IPS-NIHi7 (cell line): ENCODE measurements around the gene ADD3.
A peak's percentile ranks its signal among the peaks of the same experiment; 100 is the strongest.
"Not testable (repeated sequence)": the region's sequence is repeated elsewhere in the genome, so short reads cannot be mapped to it uniquely, and the experiment has no call there.

Source experiments
- DNase-seq: peaks from one replicate; pipeline ENCODE4 v3.0.0; 2012; ENCODE audit warnings: mixed read lengths; ENCODE audit errors: extremely low spot score

ADD3 gene

DNA sequence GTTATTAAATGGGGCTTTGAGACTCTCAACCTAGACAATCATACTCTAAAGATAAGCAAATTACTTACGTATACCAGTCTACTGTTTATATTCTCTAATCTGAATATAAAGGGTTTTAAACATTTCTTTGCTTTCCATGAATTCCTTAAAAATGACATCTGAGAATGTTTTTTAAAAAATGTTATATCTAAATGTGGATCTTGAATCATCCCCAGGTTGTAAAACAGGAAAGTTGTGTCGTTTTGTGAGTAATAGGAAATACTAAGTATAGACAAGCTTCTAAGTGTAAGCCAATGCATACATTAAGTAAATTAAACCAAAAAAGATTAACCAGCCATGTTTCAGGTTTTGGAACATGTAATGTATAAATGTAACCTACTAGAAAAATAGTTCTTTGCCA, 26.8 kb downstream of the ADD3 start:
- no peak for DNase-seq

DNA sequence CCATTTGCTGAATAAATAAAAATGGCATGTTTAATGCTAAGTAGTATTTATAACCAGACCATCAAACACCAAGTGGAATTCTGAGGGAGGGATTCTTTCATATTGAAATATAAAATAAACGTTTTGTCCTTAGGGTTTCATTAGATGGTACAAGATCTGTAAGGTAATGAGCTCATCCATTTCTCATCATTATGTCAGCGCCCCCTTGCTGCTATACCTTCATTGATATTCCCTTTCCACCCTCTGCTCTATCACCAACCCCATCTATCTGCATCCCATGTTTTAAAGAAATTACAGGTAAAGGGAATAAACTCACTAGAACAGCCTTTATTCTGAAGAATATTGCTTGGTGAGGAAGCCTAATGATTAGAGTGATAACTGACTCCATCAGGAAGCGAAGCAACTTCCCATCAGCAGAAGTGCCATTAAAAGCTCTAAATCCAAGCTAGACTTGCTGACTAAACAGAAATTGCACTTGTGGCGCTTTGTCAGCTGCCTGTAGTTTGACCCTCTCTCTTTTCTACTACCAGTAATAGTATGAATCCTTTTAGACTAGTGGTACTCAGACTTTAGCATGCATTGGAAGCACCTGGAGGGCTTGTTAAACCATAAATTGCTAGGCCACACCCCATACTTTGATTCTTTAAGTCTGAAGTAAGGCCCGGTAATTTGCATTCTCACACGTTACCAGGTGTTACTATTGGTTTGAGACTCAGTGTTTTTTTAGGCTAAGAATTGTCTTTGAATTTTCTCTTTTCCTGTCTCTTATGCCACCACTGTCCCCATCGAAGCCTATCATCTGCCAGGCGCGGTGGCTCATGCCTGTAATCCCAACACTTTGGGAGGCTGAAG, 27.5 kb downstream of the ADD3 start:
- DNase-seq, result no peak

DNA sequence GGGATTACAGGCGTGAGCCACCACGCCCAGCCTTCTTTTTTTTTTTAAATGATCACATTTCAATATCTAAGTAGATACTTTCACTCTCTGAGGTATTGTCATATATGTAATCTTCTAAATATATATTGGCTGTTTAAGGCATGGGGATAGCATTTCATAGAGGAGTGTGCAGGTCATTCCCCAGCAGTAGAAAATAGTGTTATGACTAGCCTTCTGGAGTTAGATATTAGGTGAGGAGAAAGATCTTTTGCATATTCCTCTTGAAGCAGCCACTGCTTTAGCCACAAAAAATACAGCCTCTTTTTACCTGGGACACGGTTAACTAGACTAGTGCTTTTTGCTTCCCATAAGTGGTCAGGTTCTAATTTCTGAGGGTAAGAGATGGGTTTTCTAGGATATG, 28.9 kb downstream of the ADD3 start:
- no peak for DNase-seq

DNA sequence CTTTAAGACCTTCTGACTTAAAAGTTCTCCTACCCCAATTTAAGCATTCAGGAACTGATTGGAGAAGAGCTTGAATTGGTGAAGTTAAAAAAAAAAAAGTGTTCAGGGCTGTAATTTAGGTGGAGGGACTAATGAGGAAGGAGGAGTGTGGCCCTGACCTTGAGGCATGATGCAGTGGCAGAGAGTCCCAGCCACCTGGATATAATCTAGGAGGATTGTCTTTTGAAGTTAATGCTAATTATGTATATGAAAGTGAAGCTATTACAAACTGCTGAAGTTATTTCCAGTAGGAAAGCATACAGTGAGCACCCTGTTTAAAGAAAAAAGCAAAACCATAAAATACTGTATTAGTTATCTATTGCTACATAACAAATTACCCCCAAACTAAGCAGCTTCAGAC, 31.5 kb downstream of the ADD3 start:
- DNase-seq, result no peak

- DNase-seq, result no peak
These were observed 32.3 kb downstream of the ADD3 start for GRCh38 chr10:110040108-110040507.

DNA sequence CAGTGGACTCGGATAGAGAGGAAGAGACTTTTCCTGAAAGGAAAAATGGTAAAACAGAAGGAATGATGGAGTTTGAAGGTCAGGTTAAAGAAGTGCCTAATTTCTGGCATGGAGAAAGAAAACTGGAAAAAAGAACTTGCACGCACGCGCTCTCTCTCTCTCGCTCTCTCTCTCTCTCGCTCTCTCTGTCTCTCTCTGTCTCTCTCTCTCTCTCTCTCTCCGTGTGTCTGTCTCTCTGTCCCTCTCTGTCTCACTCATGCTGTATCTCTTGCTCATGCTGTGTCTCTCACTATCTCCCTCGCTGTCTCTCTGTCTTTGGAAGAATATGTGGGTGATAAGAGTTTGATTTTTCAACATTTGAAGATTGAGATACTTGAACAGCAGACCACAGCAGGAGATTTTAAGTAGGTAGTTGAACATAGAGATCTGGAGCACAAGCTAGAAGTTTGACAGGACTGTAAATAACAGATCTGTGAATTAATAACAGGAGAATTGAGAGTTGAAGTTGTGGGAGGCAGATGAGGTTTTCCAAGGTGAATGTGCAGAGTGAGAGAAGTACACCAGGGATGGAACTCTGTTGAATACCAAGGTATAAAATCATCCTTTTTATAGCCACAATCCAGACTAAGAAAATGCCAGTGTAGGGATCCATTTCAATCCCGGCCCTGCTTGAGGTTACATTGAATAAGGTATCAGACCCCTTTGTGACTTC, 33.1 kb downstream of the ADD3 start:
- no peak for DNase-seq

- no peak for DNase-seq
These were observed 33.7 kb downstream of the ADD3 start for GRCh38 chr10:110041479-110041829.

GRCh38 chr10:110042181-110042580, 34.4 kb downstream of the ADD3 start:
- DNase-seq, result peak; percentile 17

- no peak for DNase-seq
These were observed 35.1 kb downstream of the ADD3 start for GRCh38 chr10:110042891-110043290.

- DNase-seq, result no peak
These were observed 36.9 kb downstream of the ADD3 start for GRCh38 chr10:110044681-110045080.

- DNase-seq, result no peak
These were observed 38.0 kb downstream of the ADD3 start for GRCh38 chr10:110045772-110046171.

GRCh38 chr10:110048145-110048544, 40.4 kb downstream of the ADD3 start:
- not testable (repeated sequence) for DNase-seq

DNA sequence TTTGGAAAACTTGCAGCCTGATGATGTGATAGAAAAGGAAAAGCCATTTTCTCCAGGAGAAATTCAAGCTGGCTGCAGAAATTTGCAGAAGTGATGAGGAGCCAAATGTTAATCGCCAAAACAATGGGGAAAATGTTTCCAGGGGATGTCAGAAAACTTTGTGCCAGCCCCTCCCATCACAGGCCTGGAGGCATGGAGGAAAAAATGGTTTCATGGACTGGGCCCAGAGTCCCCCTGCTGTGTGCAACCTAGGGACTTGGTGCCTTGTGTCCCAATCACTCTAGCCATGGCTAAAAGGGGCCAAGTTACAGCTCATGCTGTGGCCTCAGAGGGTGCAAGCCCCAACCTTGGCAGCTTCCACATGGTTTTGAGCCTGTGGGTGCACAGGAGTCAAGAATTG, 41.0 kb downstream of the ADD3 start:
- DNase-seq, result no peak

DNA sequence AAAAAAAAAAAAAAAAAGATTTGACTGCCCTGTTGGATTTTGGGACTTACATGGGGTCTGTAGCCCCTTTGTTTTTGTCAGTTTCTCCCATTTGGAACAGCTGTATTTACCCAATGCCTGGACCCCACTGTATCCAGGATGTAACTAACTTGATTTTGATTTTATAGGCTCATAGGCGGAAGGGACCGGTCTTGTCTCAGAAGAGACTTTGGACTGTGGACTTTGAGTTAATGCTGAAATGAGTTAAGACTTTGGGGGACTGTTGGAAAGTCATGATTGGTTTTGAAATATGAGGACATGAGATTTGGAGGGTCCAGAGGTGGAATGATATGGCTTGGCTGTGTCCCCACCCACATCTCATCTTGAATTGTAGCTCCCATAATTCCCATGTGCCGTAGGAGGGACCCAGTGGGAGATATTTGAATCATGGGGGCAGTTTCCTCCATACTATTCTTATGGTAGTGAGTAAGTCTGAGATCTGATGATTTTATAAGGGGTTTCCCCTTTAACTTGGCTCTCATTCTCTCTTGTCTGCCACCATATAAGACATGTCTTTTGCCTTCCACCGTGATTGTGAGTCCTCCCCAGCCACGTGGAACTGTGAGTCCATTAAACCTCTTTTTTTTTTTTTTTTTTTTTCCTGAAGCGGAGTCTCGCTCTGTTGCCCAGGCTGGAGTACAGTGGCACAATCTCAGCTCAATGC, 42.3 kb downstream of the ADD3 start:
- DNase-seq, result not testable (repeated sequence)

DNA sequence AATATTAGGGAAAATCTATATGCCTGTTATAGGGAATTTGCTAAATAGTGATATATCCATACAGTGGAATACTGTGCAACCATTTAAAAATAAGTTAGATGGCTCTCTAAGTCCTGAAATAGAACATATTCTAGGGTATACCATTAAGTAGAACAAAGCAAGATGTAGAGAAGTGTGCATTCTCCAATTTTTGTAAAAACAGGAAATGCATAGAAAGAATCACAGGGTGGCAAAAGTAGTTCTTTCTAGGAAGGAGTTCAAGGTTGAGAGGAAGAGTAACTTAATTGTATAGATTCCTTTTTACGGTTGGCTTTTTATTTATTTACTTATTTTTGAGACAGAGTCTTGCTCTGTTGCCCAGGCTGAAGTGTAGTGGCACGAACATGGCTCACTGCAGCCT, 43.7 kb downstream of the ADD3 start:
- no peak for DNase-seq

DNA sequence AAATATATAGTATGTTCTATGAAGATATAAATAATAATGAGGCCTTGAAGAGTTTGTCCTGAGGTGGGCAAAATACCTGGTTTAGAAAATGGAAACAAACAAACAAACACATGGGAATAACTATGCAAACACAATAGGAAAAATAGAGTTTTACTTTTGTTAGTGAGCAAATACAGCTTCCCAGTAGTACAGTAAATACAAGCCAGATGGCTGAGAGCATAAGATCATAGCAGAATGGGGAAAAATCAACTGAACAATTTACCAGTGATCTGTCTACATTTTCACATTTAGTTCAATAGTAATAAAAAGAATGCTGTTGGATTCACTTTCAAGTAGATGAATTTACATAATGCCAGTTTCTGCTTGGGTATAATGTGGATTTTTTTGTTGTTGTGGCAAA, 45.1 kb downstream of the ADD3 start:
- DNase-seq, result no peak

GRCh38 chr10:110056822-110057221, 49.0 kb downstream of the ADD3 start:
- DNase-seq, result no peak

GRCh38 chr10:110057456-110057855, 49.7 kb downstream of the ADD3 start:
- DNase-seq, result no peak

GRCh38 chr10:110058212-110058611, 50.4 kb downstream of the ADD3 start:
- DNase-seq, result no peak

DNA sequence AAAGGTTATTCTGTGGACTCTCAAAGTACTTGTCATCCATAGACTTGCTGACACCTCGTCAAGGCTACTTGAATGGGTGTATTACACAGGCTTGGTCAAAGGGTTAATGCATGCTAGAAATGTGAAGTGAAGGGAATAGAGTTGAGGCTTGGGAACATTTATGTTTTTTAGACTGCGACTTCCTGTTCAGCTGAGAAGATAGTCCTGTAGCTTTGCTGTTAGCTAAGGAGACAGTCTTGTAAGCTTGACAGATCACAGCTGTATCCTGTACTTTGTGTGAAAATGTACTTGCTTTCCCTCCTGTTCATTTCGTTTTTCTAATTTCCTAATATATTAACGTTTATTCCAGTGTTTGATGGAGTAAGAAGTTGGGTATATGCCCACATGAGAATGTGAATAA, 52.1 kb downstream of the ADD3 start:
- DNase-seq, result no peak

- no peak for DNase-seq
These were observed 53.9 kb downstream of the ADD3 start for GRCh38 chr10:110061687-110062086.

DNA sequence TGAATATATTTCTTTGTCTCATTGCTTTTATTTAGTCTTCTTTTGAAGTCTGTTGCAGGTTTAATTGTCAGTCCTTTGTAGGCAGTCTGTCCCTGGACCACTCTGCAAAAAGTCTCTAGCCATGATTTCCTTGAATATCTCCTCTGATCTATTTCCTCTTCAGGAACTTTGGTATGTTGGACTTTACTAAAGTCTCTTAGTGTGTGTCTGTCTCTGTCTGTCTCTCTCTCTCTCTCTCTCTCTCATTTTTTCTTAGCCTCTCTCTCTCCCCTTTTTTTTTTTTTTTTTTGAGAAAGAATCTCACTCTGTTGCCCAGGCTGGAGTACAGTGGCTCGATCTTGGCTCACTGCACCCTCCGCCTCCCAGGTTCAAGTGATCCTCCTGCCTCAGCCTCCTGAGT, 57.5 kb downstream of the ADD3 start:
- no peak for DNase-seq
